ENCODE results near the gene DNER.

The DNER gene

DNA sequence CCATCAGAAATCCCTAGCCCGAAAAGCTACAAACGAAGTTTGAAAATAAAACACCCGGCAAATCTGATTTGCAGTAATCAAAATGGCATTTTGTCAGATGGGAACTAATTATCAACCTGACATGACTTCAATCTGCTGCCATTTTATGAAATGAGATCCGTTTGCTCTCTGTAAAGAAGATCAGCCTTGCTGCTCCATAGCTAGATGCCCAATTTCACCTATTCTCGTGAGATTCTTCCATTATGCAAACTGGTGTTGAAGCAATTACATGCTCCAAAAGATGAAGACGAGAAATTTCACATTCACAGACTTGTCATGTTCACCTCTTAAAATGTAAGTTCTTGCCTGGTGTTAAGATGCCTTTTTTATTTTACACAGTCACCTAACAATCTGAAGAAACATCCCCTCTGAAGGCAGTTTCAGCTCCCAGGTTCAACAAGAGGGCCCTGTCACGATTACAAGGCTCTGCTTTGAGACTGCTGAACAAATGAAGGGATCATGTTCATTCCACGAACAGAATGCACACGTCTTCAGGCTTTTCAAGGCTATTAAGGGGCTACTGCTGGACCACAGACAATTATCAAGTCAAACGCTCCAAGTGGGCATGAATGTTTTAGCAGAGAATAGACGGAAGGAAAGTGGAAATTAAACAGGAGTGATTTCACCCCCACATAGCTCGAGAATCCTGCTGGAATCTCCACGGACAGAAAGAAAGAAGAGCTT lies 270.6 kb downstream of the DNER start:
- Histone ChIP-seq H3K4me3 (ENCODE audit: low read depth, low read length) (no peak overlapping the region), H3K4me2 (ENCODE audit: low read length) (no peak overlapping the region), H3K9ac (ENCODE audit: low read length) (no peak overlapping the region), H2BK120ac (ENCODE audit: insufficient read depth, low read length, poor library complexity) (no peak overlapping the region), H4K8ac (ENCODE audit: low read depth, low read length) (no peak overlapping the region), H3K4ac (ENCODE audit: low read depth, low read length) (no peak overlapping the region), H3K23ac (ENCODE audit: low read length) (no peak overlapping the region), H3K18ac (ENCODE audit: low read length) (no peak overlapping the region), H3K79me1 (ENCODE audit: low read length) (no peaks in the 10 kb centered on the region), H3K27me3 (ENCODE audit: insufficient read depth, low read length) (no peaks in the 10 kb centered on the region), H3K14ac (ENCODE audit: low read length) (no peak overlapping the region), H2AFZ (ENCODE audit: insufficient read depth, low read length, poor library complexity) (no peak overlapping the region), H3K9me3 (ENCODE audit: insufficient read depth, low read depth, low read length) (no peaks in the 10 kb centered on the region), H4K91ac (ENCODE audit: low read depth, low read length) (no peak overlapping the region), H3K79me2 (ENCODE audit: control insufficient read depth, insufficient read depth, low read length, poor library complexity) (no peaks in the 10 kb centered on the region), H4K12ac (ENCODE audit: low read depth, low read length) (no peak overlapping the region), H2BK12ac (ENCODE audit: low read length) (no peak overlapping the region), H2BK5ac (ENCODE audit: low read depth, low read length, poor library complexity) (no peak overlapping the region), H2AK5ac (ENCODE audit: low read length) (no peak overlapping the region), H3K4me1 (ENCODE audit: control insufficient read depth in 1 of 2, insufficient read depth in 2 of 2, low read length in 2 of 2) (no peaks in the 10 kb centered on the region), H3K36me3 (ENCODE audit: control insufficient read depth in 1 of 2, insufficient read depth in 2 of 2, low read length in 2 of 2) (no peaks in the 10 kb centered on the region), H3K27ac (ENCODE audit: low read depth, low read length) (no peak overlapping the region)
- WGBS (ENCODE audit: extremely low coverage, insufficient coverage, insufficient read length): no CpG with 5 or more reads among the region's 13 CpGs
- no peak for DNase-seq

GRCh38 chr2:229443141-229443540 lies 271.2 kb downstream of the DNER start:
- no peak overlapping the region for H2BK12ac ChIP-seq (ENCODE audit: low read length)
- no peaks in the 10 kb centered on the region for H3K79me2 ChIP-seq (ENCODE audit: control insufficient read depth, insufficient read depth, low read length, poor library complexity)
- H4K8ac ChIP-seq (ENCODE audit: low read depth, low read length): no peak overlapping the region
- no CpG with 5 or more reads among the region's 3 CpGs for WGBS (ENCODE audit: extremely low coverage, insufficient coverage, insufficient read length)
- no peak overlapping the region for H2BK5ac ChIP-seq (ENCODE audit: low read depth, low read length, poor library complexity)
- no peak overlapping the region for H2AFZ ChIP-seq (ENCODE audit: insufficient read depth, low read length, poor library complexity)
- no peak for DNase-seq
- no peaks in the 10 kb centered on the region for H3K27me3 ChIP-seq (ENCODE audit: insufficient read depth, low read length)
- no peak overlapping the region for H2AK5ac ChIP-seq (ENCODE audit: low read length)
- H3K4me3 ChIP-seq (ENCODE audit: low read depth, low read length): no peak overlapping the region
- no peak overlapping the region for H2BK120ac ChIP-seq (ENCODE audit: insufficient read depth, low read length, poor library complexity)
- H3K14ac ChIP-seq (ENCODE audit: low read length): no peak overlapping the region
- no peaks in the 10 kb centered on the region for H3K79me1 ChIP-seq (ENCODE audit: low read length)
- H3K9ac ChIP-seq (ENCODE audit: low read length): no peak overlapping the region
- no peaks in the 10 kb centered on the region for H3K9me3 ChIP-seq (ENCODE audit: insufficient read depth, low read depth, low read length)
- no peaks in the 10 kb centered on the region for H3K36me3 ChIP-seq (ENCODE audit: control insufficient read depth in 1 of 2, insufficient read depth in 2 of 2, low read length in 2 of 2)
- H3K4ac ChIP-seq (ENCODE audit: low read depth, low read length): no peak overlapping the region
- no peak overlapping the region for H4K12ac ChIP-seq (ENCODE audit: low read depth, low read length)
- no peak overlapping the region for H3K18ac ChIP-seq (ENCODE audit: low read length)
- H4K91ac ChIP-seq (ENCODE audit: low read depth, low read length): no peak overlapping the region
- no peak overlapping the region for H3K4me2 ChIP-seq (ENCODE audit: low read length)
- no peaks in the 10 kb centered on the region for H3K4me1 ChIP-seq (ENCODE audit: control insufficient read depth in 1 of 2, insufficient read depth in 2 of 2, low read length in 2 of 2)
- H3K27ac ChIP-seq (ENCODE audit: low read depth, low read length): no peak overlapping the region
- no peak overlapping the region for H3K23ac ChIP-seq (ENCODE audit: low read length)

DNA sequence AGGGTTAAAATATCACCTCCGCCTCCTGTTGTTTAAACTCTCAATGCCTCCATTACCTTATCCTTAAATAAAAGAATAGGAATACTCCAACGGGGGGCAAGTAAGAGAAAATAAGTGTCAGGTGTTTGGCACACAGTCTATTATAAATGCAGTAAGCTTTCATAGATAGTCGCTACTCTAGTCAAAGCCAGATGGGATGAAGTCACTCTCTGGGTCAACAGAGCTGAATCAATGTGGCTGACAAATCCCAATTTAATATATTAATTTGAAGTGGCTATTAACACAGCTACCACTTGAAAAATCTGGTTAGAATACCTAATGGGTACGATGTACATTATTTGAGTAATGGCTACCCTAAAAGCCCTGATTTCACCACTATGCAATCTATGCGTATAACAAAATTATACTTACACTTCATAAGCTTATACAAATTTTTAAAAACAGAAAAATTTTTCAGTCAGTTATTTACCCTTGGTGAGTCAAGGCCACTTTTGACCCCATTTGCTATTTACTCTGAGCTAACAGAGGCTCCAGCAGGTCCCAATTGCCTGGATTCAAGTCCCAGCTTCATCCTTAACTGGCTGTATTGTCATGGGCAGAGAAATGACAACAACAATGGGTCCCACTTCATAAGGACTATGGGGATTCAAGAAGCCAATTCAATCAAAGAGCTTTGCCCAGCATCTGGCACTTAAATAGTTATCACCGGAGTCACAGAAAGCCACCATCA lies 275.8 kb downstream of the DNER start:
- no peak overlapping the region for H2AFZ ChIP-seq (ENCODE audit: insufficient read depth, low read length, poor library complexity)
- H3K9ac ChIP-seq (ENCODE audit: low read length): no peak overlapping the region
- H3K9me3 ChIP-seq (ENCODE audit: insufficient read depth, low read depth, low read length): no peaks in the 10 kb centered on the region
- no peak for DNase-seq
- H3K23ac ChIP-seq (ENCODE audit: low read length): no peak overlapping the region
- H3K4me2 ChIP-seq (ENCODE audit: low read length): no peak overlapping the region
- H3K4me1 ChIP-seq (ENCODE audit: control insufficient read depth in 1 of 2, insufficient read depth in 2 of 2, low read length in 2 of 2): no peaks in the 10 kb centered on the region
- no peak overlapping the region for H2BK5ac ChIP-seq (ENCODE audit: low read depth, low read length, poor library complexity)
- WGBS (ENCODE audit: extremely low coverage, insufficient coverage, insufficient read length): no CpG with 5 or more reads among the region's 6 CpGs
- no peak overlapping the region for H4K91ac ChIP-seq (ENCODE audit: low read depth, low read length)
- no peak overlapping the region for H3K4ac ChIP-seq (ENCODE audit: low read depth, low read length)
- no peaks in the 10 kb centered on the region for H3K79me2 ChIP-seq (ENCODE audit: control insufficient read depth, insufficient read depth, low read length, poor library complexity)
- no peaks in the 10 kb centered on the region for H3K79me1 ChIP-seq (ENCODE audit: low read length)
- H3K18ac ChIP-seq (ENCODE audit: low read length): no peak overlapping the region
- no peak overlapping the region for H2BK12ac ChIP-seq (ENCODE audit: low read length)
- no peak overlapping the region for H3K14ac ChIP-seq (ENCODE audit: low read length)
- no peaks in the 10 kb centered on the region for H3K36me3 ChIP-seq (ENCODE audit: control insufficient read depth in 1 of 2, insufficient read depth in 2 of 2, low read length in 2 of 2)
- H3K27ac ChIP-seq (ENCODE audit: low read depth, low read length): no peak overlapping the region
- no peak overlapping the region for H3K4me3 ChIP-seq (ENCODE audit: low read depth, low read length)
- H4K8ac ChIP-seq (ENCODE audit: low read depth, low read length): no peak overlapping the region
- no peak overlapping the region for H4K12ac ChIP-seq (ENCODE audit: low read depth, low read length)
- H2AK5ac ChIP-seq (ENCODE audit: low read length): no peak overlapping the region
- H2BK120ac ChIP-seq (ENCODE audit: insufficient read depth, low read length, poor library complexity): no peak overlapping the region
- peaks cover 2% of the 10 kb centered on the region for H3K27me3 ChIP-seq (ENCODE audit: insufficient read depth, low read length)

GRCh38 chr2:229437467-229437866 lies 276.9 kb downstream of the DNER start:
- no peak overlapping the region for H2BK12ac ChIP-seq (ENCODE audit: low read length)

More at GRCh38 chr2:229437467-229437866, 276.9 kb downstream of the DNER start:
- peaks cover 2% of the 10 kb centered on the region for H3K27me3 ChIP-seq (ENCODE audit: insufficient read depth, low read length)
- no peak overlapping the region for H3K14ac ChIP-seq (ENCODE audit: low read length)
- no peak overlapping the region for H3K9ac ChIP-seq (ENCODE audit: low read length)
- H3K4me2 ChIP-seq (ENCODE audit: low read length): no peak overlapping the region
- H2AK5ac ChIP-seq (ENCODE audit: low read length): no peak overlapping the region
- no peak overlapping the region for H3K27ac ChIP-seq (ENCODE audit: low read depth, low read length)
- H2BK120ac ChIP-seq (ENCODE audit: insufficient read depth, low read length, poor library complexity): no peak overlapping the region
- no peak for DNase-seq
- no peak overlapping the region for H4K12ac ChIP-seq (ENCODE audit: low read depth, low read length)
- H3K23ac ChIP-seq (ENCODE audit: low read length): no peak overlapping the region
- H4K8ac ChIP-seq (ENCODE audit: low read depth, low read length): no peak overlapping the region
- H3K36me3 ChIP-seq (ENCODE audit: control insufficient read depth in 1 of 2, insufficient read depth in 2 of 2, low read length in 2 of 2): no peaks in the 10 kb centered on the region
- WGBS (ENCODE audit: extremely low coverage, insufficient coverage, insufficient read length): no CpG with 5 or more reads among the region's 2 CpGs
- no peaks in the 10 kb centered on the region for H3K4me1 ChIP-seq (ENCODE audit: control insufficient read depth in 1 of 2, insufficient read depth in 2 of 2, low read length in 2 of 2)
- no peaks in the 10 kb centered on the region for H3K79me2 ChIP-seq (ENCODE audit: control insufficient read depth, insufficient read depth, low read length, poor library complexity)
- H3K18ac ChIP-seq (ENCODE audit: low read length): no peak overlapping the region
- no peak overlapping the region for H2AFZ ChIP-seq (ENCODE audit: insufficient read depth, low read length, poor library complexity)
- H3K4me3 ChIP-seq (ENCODE audit: low read depth, low read length): no peak overlapping the region
- no peak overlapping the region for H2BK5ac ChIP-seq (ENCODE audit: low read depth, low read length, poor library complexity)
- no peaks in the 10 kb centered on the region for H3K9me3 ChIP-seq (ENCODE audit: insufficient read depth, low read depth, low read length)
- no peaks in the 10 kb centered on the region for H3K79me1 ChIP-seq (ENCODE audit: low read length)
- H3K4ac ChIP-seq (ENCODE audit: low read depth, low read length): no peak overlapping the region
- H4K91ac ChIP-seq (ENCODE audit: low read depth, low read length): no peak overlapping the region

Data from trophoblast cell (in vitro differentiated cells and primary cell).